A673 (cell line): ENCODE data around the gene FOXP4. TPM values are rescaled to one million over a fixed set of nuclear protein-coding genes. Genes with fewer than 3 reads are reported as not detected.

Experiments used
- BruUV-seq: library from RNA; stranded (reverse); fragments of 400-500 nt; replicated peaks from 2 replicates; lab custom pipeline; 2021; lab: Mats Ljungman, UMichigan
- CTCF ChIA-PET: fragments of 300-600 bp; sonication (Branson Sonifier 250); formaldehyde crosslinking; loops from one replicate; lab custom pipeline; 2022; ENCODE audit warnings: antibody characterized with exemption; lab: Charles Lee
- POLR2A ChIA-PET: fragments of 300-600 bp; sonication (Branson Sonifier 250); formaldehyde crosslinking; loops from one replicate; lab custom pipeline; 2022; ENCODE audit warnings: antibody characterized with exemption; ENCODE audit not compliant: low non-redundant PET; lab: Charles Lee
- DNase-seq: peaks from one replicate; pipeline ENCODE4 v3.0.0-alpha.2; 2015; ENCODE audit warnings: low spot score
- H3K27ac ChIP-seq: fragments of 200-600 bp; sonication (generic); 2 replicates; pipeline ENCODE4 v1.5.1; 2016; ENCODE audit warnings: mixed run types, low read depth, mild to moderate bottlenecking, mixed read lengths, antibody characterized with exemption, low read length; ENCODE audit not compliant: poor library complexity, severe bottlenecking
- H3K27me3 ChIP-seq: fragments of 200-600 bp; sonication (generic); replicated peaks from 2 replicates; pipeline ENCODE4 v1.6.1; 2017; ENCODE audit warnings: mixed run types, low read depth, mild to moderate bottlenecking, mixed read lengths, antibody characterized with exemption, low read length; ENCODE audit not compliant: insufficient read depth, poor library complexity
- H3K36me3 ChIP-seq: fragments of 200-600 bp; sonication (generic); 2 replicates; pipeline ENCODE4 v1.6.1; 2016; ENCODE audit warnings: mixed run types, mild to moderate bottlenecking, mixed read lengths, antibody characterized with exemption, low read length; ENCODE audit not compliant: insufficient read depth, poor library complexity, severe bottlenecking
- H3K4me1 ChIP-seq: fragments of 200-600 bp; sonication (generic); 2 replicates; pipeline ENCODE4 v1.6.1; 2017; ENCODE audit warnings: mixed run types, mild to moderate bottlenecking, mixed read lengths, antibody characterized with exemption, low read length; ENCODE audit not compliant: insufficient read depth, poor library complexity, severe bottlenecking
- H3K4me3 ChIP-seq: fragments of 200-600 bp; sonication (generic); 2 replicates; pipeline ENCODE4 v1.5.1; 2016; ENCODE audit warnings: low read depth, mixed run types, mild to moderate bottlenecking, mixed read lengths, low read length; ENCODE audit not compliant: poor library complexity, severe bottlenecking
- H3K9me3 ChIP-seq: fragments of 200-600 bp; sonication (generic); 2 replicates; pipeline ENCODE4 v1.6.1; 2016; ENCODE audit warnings: mixed run types, low read depth, mild to moderate bottlenecking, mixed read lengths, antibody characterized with exemption, low read length; ENCODE audit not compliant: poor library complexity, severe bottlenecking
- CTCF ChIP-seq: fragments of 300-800, 200-600 bp; sonication (generic); conservative IDR thresholded peaks from 2 replicates; pipeline ENCODE4 v1.5.1; 2017; ENCODE audit warnings: low read depth, mild to moderate bottlenecking, antibody characterized with exemption, low read length, moderate library complexity, mixed read lengths
- EZH2 ChIP-seq: fragments of 200-600 bp; sonication (generic); IDR thresholded peaks from 2 replicates; pipeline ENCODE4 v1.6.1; 2017; ENCODE audit warnings: borderline replicate concordance, low read depth, mild to moderate bottlenecking, mixed read lengths, antibody characterized with exemption, low read length; ENCODE audit not compliant: poor library complexity, severe bottlenecking
- intact Hi-C: fragments of 100-400 bp; cut with micrococcal nuclease; formaldehyde crosslinking; loops from one replicate; pipeline ENCODE4 v1.10.0; 2022; ENCODE audit not compliant: unreplicated experiment
- total RNA-seq: library from RNA; stranded (reverse); gene quantifications from 2 replicates; pipeline ENCODE4 v1.2.3, GENCODE V29; 2021

Gene FOXP4
- total RNA-seq, 1 experiment from 2014 or later = 53.9 TPM

- no peaks in the 10 kb centered on the region for H3K27me3 ChIP-seq
- no peaks in the 10 kb centered on the region for H3K9me3 ChIP-seq
- CTCF ChIA-PET = no interaction called here
- peaks cover 3% of the 10 kb centered on the region for H3K4me1 ChIP-seq
- no peak overlapping the region for H3K27ac ChIP-seq
- no peak overlapping the region for H3K4me3 ChIP-seq
- BruUV-seq = no TSS peak
- peaks cover 10% of the 10 kb centered on the region for H3K36me3 ChIP-seq
- intact Hi-C loops = no loop called here
- DNase-seq = no peak
- TF ChIP-seq EZH2 (no peak), CTCF (no peak)
- POLR2A ChIA-PET = no interaction called here
Observed at GRCh38 chr6:41586252-41587007, 40.2 kb downstream of the FOXP4 start.

GRCh38 chr6:41587131-41587879 lies 41.1 kb downstream of the FOXP4 start:
- no peak for DNase-seq
- BruUV-seq = no TSS peak
- Histone ChIP-seq H3K4me1 (peaks cover 7% of the 10 kb centered on the region), H3K27me3 (no peaks in the 10 kb centered on the region), H3K36me3 (peaks cover 11% of the 10 kb centered on the region), H3K9me3 (no peaks in the 10 kb centered on the region), H3K27ac (no peak overlapping the region), H3K4me3 (no peak overlapping the region)
- ChIA-PET POLR2A (no interaction called here), CTCF (interaction anchor here (0.5 kb wide), 1 partner anchor 219 kb away, joined by 3 read pairs; no protein-coding TSS in a partner anchor)
- intact Hi-C loops = no loop called here
- TF ChIP-seq EZH2 (no peak), CTCF (no peak)

- POLR2A ChIA-PET = no interaction called here
- BruUV-seq = no TSS peak
- intact Hi-C loops = no loop called here
- H3K27ac ChIP-seq = no peak overlapping the region
- H3K36me3 ChIP-seq = peaks cover 15% of the 10 kb centered on the region
- TF ChIP-seq CTCF (no peak), EZH2 (no peak)
- peaks cover 7% of the 10 kb centered on the region for H3K4me1 ChIP-seq
- no peak for DNase-seq
- CTCF ChIA-PET = interaction anchor here (1.5 kb wide), 1 partner anchor 163 kb away, joined by 6 read pairs; no protein-coding TSS in a partner anchor
- no peaks in the 10 kb centered on the region for H3K27me3 ChIP-seq
- no peak overlapping the region for H3K4me3 ChIP-seq
- no peaks in the 10 kb centered on the region for H3K9me3 ChIP-seq
Observed at GRCh38 chr6:41588111-41588510, 41.9 kb downstream of the FOXP4 start.
